ENCODE data around the gene ZCCHC12. TPM values are rescaled to one million over a fixed set of nuclear protein-coding genes. Genes with fewer than 3 reads are reported as not detected.
"Not testable (repeated sequence)": the region's sequence is repeated elsewhere in the genome, so short reads cannot be mapped to it uniquely, and the experiment has no call there.

ZCCHC12 gene
- under 0.01 TPM for total RNA-seq

DNA sequence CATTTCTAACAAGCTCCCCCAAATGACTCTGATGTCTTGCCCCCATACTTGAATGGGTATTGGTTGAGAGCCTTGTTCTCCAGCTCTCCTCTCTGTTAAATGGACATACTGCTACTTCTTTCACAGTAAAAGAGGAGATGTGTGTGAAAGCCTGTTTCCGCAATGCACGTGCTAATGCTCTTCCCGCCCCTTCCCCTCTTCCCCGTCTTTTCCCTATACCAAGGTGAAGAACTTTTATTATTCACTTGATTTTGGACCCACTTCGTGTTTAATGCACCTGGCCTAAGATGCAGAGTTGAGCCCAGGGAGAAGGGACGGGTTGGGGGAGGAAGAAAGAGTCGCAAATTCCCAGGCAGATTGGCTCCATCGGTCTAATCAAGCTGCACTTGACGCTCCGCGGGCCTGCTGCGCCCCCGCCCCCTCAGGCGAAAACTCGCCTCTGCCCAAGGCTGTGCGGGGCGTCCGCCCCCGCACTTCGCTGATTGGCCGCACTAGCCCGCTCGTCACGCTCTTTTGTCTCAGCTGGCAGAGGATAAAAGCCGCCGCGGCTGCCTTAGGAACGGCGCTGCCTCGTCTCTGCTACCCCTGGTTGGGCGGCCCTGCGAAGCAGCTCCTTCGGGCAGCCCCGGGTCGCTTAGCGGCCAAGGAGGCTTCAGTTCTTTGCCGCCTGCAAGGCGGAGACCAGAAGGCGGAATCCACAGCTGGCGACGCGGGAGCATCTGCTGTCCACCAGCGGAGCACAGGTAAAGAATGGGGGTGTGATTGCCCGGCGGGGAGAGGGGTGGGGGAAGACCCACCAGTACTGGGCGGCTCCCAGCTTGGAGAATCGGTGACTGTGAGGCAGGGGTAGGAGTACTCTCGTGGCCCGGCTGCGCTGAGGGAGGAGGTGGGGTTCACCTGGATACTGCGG lies at the start of gene ZCCHC12:
Gene ZCCHC12 (plus strand): TSS at position 562 of the 910 bp plus-strand sequence. CDS start 1,421 bp downstream, outside the sequence.
- DNase-seq (ENCODE audit: low read depth in 2 of 3, low spot score in 2 of 3), result peak in 2 of 3 donors; percentile 69 to 76

DNA sequence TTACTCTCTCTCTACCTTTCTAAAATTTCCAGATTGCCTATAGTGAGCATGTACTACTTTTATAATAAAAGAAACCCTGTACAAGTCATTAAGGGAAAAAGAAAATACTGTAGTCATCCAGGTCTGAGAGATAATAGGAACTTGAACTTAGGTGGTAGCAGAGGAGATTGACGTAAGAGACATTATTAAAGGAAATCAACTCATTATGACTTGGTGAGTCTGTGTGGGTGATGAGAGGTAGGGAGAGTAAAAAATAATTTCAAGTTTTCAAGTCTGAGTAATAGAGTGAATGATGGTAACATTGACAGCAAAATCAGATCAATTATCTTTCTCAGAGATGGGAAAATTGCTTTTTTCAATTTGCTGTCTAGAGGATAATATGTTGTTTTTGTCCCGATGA lies 44.0 kb upstream of the ZCCHC12 start:
- DNase-seq (ENCODE audit: low read depth in 2 of 3, low spot score in 2 of 3), result no peak

DNA sequence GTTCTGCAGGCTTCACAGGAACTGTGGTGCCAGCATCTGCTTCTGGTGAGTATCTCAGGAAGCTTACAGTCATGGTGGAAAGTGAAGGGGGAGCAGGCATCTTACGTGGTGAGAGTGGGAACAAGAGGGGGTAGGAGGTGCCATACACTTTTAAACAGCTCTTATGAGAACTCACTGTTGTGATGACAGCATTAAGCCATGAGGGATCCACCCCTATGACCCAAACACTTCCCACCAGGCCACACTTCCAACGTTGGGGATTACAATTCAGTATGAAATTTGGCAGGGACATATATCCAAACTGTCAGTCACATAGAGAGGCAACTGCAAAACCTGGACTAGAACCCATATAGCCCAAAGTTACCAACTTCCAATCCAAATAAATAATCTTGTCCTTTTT lies 43.1 kb upstream of the ZCCHC12 start:
- DNase-seq (ENCODE audit: low read depth in 2 of 3, low spot score in 2 of 3), result no peak

DNA sequence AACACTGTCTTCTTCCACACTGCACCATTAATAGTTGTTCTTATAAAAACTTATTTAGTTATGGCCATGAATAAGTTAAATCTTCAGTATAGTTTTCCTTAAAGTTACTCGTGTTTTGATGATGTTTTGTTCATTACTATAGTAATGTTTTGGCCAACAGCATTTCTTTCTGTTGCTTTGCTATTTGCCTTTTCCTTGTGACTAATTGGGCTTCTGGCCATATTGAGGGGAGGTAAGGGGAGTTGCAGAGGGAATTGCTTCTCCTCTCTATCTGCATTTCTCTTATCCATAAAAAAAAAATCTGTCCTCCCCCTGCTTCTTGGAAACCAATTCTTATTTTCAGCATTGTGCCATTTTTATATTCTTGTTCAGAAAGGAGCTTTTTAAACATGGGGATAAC lies 42.7 kb upstream of the ZCCHC12 start:
- DNase-seq (ENCODE audit: low read depth in 2 of 3, low spot score in 2 of 3), result no peak

DNA sequence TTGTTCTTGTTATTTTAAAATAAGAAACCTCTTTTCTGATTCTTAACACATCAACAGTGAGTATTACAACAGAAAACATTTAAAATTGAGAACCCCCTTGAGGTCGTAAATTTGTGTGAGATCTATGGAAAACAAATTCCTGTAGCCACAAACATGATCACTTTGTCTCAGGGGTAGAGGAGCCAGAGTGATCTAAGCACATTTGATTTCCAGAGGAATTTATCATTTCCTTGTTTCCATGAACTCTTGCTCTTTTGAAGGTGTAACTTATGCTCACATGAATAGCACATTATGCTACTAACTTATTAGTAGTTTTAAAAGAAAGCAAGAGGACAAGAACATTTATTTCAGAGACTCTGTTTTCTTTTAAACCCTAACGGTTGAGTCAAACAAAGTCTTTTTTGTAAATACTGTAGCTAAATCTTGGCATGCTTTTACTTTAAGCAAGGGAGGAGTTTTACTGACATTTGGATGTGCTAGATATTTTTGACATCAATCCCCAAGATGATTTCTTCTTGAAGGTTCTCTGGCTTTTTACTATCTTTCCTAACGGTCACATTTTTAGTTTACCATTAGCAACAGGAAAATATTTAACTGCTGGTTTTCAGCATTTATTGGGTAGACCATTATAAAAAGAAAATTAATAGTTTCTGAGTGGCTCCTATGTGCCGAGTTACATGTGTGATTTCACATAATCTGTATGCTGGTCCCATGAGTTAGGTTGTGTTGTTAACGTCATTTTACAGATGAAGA lies 27.9 kb upstream of the ZCCHC12 start:
- DNase-seq (ENCODE audit: low read depth in 2 of 3, low spot score in 2 of 3), result no peak

DNA sequence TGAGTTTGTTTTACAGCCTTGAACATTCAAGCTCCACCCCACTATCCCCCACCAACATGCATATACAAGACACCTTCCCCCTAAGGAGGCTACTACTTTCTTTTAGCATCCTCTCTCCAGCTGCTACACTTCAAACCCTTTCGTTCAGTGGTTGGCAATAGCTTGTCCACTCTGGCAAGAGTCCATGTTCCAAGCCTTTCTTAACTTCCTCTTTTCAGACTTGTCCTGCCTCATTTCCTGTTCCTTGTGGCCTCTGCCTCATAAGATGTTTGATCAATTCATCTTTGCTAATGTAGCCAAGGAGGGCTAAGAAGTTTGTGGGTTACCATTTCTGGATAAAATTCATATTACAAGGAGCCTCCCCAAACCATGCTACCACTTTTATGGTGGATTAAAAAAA lies 20.8 kb upstream of the ZCCHC12 start:
- peak in 1 of 3 donors; percentile 43 for DNase-seq (ENCODE audit: low read depth in 2 of 3, low spot score in 2 of 3)

DNA sequence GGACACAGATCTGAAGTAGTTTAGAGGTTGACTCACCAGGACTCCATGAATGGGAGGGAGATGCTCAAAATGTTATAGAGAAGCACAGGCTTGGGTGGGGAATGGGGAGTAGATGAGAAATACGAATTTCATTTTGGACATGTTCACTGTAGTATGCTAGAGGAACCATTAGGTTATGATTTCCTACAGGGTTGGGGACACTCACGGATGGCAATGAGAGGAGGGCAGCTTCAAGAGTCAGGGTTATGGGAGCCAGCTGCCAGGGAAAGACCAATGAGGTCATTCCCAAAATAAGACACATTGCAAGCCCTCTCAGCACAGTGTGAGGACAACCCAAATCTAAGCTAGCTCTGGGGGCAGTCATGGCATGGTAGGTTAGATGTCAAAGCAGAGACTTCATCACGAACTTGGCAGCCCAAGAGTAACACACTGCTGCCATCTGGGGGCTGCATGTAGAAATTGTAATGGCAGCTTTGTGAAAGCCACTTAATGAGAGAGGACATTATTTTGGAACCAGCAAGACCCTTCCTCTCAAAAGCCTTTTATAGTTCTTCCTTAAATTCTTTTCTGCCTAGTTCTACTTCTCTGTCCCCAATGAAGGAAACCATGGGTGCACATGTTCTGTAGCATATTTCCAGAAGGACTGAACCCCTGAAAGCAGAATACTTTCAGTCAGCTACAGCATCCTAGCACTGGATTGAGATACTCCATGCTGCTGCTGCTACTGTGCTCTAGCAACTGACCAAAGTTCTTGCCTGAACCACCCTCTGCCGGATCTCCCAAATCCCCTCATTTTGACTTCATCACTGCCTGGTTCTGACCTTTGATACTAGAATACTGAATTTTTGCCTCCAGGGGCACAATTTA lies 16.2 kb upstream of the ZCCHC12 start:
- DNase-seq (ENCODE audit: low read depth in 2 of 3, low spot score in 2 of 3), result peak in 2 of 3 donors; percentile 43 to 65

DNA sequence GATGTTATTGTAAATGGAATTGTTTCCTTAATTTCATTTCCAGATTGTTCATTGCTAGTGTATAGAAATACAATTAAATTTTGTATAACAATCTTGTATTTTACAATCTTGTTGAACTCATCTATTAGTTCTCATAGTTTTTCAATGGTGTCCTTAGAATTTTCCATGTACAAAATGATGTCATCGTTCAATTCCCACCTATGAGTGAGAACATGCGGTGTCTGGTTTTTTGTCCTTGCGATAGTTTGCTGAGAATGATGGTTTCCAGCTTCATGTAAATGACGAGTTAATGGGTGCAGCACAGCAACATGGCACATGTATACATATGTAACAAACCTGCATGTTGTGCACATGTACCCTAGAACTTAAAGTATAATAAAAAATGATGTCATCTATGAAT lies 6.4 kb upstream of the ZCCHC12 start:
- DNase-seq (ENCODE audit: low read depth in 2 of 3, low spot score in 2 of 3), result not testable (repeated sequence)

DNA sequence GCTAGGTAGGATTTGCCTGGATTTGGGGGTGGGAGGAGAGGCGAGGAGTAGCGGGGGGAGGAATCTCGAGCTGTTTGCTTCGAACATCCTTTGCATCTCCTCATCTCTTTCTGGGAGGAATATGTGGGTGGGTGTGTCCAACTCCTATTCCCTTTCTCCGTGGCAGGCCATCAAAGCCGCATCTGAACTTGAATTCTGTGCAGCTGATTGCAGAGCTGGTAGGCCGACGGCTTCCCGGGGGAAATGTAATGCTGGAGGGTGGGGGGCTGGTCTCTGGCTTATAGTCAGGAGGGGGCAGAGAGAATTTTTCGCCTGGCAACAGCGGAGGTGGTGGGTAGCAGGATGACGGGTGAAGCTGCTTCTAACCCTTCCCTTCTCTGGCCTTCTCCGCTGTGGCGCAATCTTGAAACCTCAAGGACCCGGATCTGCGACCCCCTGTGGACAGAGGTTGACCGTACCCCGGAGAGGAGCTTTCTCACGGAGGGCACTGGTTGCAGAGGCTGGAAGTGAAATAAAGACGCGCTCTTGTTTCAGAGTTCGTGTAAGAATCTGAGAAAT lies 628 bp downstream of the ZCCHC12 start:
- DNase-seq (ENCODE audit: low read depth in 2 of 3, low spot score in 2 of 3), result no peak

DNA sequence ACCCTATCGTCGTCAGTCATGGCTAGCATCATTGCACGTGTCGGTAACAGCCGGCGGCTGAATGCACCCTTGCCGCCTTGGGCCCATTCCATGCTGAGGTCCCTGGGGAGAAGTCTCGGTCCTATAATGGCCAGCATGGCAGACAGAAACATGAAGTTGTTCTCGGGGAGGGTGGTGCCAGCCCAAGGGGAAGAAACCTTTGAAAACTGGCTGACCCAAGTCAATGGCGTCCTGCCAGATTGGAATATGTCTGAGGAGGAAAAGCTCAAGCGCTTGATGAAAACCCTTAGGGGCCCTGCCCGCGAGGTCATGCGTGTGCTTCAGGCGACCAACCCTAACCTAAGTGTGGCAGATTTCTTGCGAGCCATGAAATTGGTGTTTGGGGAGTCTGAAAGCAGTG lies 1.6 kb downstream of the ZCCHC12 start:
- no peak for DNase-seq (ENCODE audit: low read depth in 2 of 3, low spot score in 2 of 3)

DNA sequence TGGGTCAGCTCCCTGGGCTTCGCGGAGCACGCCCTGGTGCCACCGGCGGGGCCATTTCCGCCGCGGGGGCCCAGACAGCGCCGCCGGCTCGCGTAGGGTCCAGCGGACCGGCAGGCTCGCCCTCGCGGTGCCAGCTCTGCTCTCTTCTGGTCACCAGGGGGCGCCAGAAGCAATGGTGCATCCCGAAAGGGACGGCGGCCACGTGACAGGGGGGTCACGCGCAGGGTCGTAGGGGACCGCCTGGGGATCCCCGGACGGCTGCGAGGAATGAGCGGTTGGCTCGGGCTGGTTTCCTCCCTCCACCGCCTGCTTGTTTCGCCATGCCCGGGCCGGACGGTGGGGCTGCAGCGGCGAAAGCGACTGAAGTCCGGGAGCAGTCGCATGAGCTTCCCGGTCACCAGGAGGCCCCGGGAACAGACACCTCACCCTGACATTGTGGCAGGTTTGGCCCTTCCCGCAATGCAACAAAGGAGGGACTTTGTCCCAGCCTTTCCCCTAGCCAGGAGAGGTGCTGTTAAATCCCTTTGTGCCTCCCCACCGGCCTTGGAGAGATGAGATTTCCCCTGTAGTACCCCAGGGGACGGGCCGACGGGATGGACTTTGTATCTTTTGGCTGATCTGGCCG lies 15.8 kb downstream of the ZCCHC12 start:
- DNase-seq (ENCODE audit: low read depth in 2 of 3, low spot score in 2 of 3), result peak in 2 of 3 donors; percentile 64 to 68

DNA sequence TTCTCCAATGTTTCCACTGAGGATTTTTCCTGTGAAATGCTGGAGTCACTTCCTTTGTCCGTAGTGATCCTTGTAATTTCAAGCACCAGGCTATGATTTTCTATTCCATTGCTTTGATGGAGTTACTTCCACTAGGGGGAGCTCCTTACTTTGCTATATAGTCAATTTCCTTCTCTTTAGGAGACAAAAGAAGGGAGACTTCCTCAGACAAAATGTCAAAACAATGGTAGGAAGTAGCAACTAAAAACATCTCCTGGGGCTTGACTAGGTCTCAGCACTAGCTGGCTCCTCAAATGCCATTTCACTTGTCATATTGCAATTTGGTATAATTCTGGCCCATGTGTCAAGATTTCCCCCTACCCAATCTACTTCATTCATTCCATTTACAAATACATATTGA lies 24.1 kb downstream of the ZCCHC12 start:
- peak in 2 of 3 donors; percentile 26 to 66 for DNase-seq (ENCODE audit: low read depth in 2 of 3, low spot score in 2 of 3)

DNA sequence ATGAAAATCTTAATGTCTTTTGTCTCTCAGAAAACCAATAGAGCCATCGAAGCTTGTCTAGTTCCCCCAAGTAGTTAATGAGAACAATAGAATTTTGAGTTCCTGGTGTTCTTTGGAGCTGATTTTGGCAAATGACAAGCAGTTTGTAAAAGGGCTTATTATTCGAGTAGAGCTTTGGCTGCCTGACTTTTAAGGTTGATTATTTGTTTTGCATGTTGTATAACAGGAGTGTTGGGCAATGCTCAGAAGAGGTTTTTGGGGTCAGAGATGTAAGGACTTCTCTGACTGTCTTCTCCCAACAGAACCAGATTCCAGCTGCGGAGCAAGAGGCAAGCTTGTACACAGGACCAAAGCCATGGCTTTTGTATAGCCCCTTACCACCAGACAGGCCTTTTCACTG lies 30.0 kb downstream of the ZCCHC12 start:
- DNase-seq (ENCODE audit: low read depth in 2 of 3, low spot score in 2 of 3), result no peak

DNA sequence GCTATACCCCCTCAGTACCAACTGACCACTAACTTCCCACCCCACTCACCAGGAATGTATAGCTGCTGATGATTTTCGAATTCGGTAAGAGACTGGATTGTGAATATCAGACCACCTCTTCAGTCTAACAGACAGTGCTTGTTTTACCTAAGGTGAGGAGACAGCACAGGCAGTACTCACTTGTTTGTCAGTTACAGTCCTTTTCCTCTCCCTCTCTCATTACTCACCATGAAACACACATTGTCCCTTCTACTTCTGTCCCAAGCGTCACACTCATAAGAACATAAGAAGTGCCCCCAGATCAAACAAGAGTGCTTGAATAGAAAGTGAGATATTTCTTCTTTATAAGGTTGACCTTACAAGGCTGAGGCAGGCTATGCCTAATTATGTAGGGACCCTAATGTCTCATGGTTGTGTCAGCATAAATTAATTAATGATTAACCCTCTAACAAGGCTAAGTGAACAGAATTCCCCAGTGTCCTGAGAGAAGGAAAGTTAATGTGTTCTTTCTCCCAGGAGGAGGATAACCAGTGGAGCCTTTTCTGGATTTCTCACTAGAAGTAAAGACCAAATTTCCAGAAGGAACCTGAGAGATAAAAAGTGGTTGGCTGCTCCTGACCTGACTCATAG lies 32.2 kb downstream of the ZCCHC12 start:
- DNase-seq (ENCODE audit: low read depth in 2 of 3, low spot score in 2 of 3), result no peak

DNA sequence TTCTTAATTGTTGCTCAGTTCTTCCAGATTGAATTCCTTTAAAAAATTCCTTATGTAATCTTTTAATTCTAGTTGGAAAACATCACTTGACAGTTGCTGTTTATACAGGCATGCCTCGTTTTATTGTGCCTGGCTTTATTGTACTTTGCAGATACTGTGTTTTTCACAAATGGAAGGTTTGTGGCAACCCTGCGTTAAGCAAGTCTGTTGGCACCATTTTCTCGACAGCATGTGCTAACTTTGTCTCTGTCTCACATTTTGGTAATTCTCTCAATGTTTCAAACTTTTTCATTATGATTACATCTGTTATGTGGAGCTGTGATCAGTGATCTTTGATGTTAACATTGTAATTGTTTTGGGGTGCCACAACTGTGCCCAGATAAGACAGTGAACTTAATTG lies 33.4 kb downstream of the ZCCHC12 start:
- DNase-seq (ENCODE audit: low read depth in 2 of 3, low spot score in 2 of 3), result no peak

DNA sequence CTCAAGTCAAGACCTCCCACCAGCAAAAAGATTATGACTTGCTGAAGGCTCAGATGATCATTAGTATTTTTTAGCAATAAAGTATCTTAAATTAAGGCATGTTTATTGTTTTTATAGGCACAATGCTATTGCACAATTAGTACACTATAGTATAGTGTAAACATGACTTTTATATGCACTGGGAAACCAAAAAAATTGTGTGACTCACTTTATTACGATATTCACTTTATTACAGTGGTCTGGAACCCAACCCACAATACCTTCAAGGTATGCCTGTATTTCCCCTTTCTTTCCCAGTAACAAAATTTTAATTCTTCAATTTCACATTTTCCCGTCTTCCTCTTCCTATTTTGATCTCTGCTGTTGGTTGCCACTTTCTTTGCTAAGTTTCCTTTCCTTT lies 37.7 kb downstream of the ZCCHC12 start:
- no peak for DNase-seq (ENCODE audit: low read depth in 2 of 3, low spot score in 2 of 3)

DNA sequence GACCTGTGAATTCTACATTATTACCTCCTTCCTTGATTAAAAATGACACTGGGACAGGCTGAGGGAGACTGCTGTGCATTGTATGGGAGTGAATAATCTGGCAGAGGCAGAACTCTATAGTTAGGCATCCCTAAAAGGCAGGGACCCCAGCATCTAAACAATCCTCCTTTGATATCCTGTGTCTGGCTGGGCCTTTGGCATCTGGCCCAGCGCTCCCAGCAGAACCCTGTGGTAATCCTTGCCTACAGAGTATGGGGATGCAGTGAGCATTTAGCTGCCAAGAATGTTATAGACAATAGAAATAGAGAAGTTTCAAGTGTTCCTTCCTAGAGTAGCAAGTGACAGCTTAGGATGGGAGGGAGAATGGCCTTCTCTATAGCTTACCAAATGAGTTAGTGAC lies 38.5 kb downstream of the ZCCHC12 start:
- DNase-seq (ENCODE audit: low read depth in 2 of 3, low spot score in 2 of 3), result no peak

DNA sequence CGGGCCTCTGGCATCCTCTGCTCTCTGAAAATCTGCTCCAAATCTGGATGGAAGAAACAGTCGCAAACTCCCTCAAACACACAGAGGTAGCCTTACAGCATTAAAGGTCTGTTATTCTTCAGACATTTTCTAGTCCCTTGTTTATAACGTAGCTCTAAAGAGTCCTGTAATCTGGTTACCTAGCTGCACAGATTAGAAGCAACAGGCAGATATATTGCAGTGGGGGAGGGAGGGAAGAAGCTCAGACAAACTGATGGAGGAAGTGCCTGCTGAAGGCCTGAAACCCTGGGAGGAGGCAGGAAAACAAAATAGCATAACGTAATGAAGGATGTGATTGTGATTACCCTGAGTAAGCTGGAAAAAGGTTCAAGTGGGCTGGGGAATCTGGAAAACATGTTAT lies 39.4 kb downstream of the ZCCHC12 start:
- DNase-seq (ENCODE audit: low read depth in 2 of 3, low spot score in 2 of 3), result no peak

DNA sequence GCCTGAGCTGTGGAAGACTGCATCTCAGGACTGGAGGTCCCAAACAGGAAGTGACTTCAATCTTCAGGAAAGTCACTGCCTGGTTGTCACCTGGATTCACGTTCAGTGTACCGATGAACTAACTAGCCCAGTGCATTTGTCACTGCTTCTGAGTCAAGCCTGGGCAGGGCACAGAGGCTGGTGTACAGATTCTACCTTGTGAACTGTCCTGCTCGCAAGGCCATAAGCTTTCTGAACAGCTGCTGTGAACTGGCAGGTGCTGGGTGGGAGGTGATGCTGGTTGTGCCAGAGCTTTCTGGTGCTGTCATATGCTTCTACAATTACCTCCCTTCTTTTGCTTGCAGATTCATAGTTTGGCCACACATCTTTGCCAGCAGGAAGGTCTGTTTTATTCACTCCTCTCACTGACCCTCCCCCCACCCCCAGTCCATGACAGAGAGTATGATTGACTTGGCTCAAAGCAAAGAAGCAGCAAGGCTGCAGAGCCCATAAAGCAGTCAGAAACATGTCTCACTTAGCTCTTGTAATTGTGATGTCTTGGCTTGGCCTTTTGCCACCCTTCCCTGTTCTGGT lies 40.5 kb downstream of the ZCCHC12 start:
- no peak for DNase-seq (ENCODE audit: low read depth in 2 of 3, low spot score in 2 of 3)

Measured in hematopoietic multipotent progenitor cell (in vitro differentiated cells).